ENCODE results near the gene DLL4. TPM values are rescaled to one million over a fixed set of nuclear protein-coding genes. Genes with fewer than 3 reads are reported as not detected.

The DLL4 gene
- total RNA-seq, 1 experiment from 2014 or later = not detected

- no peaks in the 10 kb centered on the region for H3K27me3 ChIP-seq (ENCODE audit: control insufficient read depth, insufficient read depth, low read length)
- DNase-seq = no peak
- H3K36me3 ChIP-seq (replicated peaks; ENCODE audit: control insufficient read depth, insufficient read depth, low read length) = peaks cover 33% of the 10 kb centered on the region
- no peak overlapping the region for H3K4me3 ChIP-seq (ENCODE audit: insufficient read depth, low read depth, low read length)
Observed at GRCh38 chr15:40986820-40987219, 57.7 kb downstream of the DLL4 start.

GRCh38 chr15:40988156-40988555, 59.0 kb downstream of the DLL4 start:
- no peak overlapping the region for H3K4me3 ChIP-seq (ENCODE audit: insufficient read depth, low read depth, low read length)
- H3K36me3 ChIP-seq (replicated peaks; ENCODE audit: control insufficient read depth, insufficient read depth, low read length) = peaks cover 26% of the 10 kb centered on the region
- no peak for DNase-seq

More at GRCh38 chr15:40988156-40988555, 59.0 kb downstream of the DLL4 start:
- no peaks in the 10 kb centered on the region for H3K27me3 ChIP-seq (ENCODE audit: control insufficient read depth, insufficient read depth, low read length)

Other genes starting within 250 kb of the DLL4 start
- gene RAD51, start 234.2 kb upstream of the DLL4 start, total RNA-seq (2014; rRNA removed; shearing (Covaris generic)) = 14.2 and 16.1 TPM in 2 replicates
- 9.6 and 14.2 TPM in 2 replicates for gene RMDN3, start 174.1 kb upstream of the DLL4 start, total RNA-seq (2014; rRNA removed; shearing (Covaris generic))
- gene GCHFR, start 165.3 kb upstream of the DLL4 start, total RNA-seq (2014; rRNA removed; shearing (Covaris generic)) = 58.3 and 60.9 TPM in 2 replicates
- 0.31 and 0.48 TPM in 2 replicates for gene C15orf62, start 159.4 kb upstream of the DLL4 start, total RNA-seq (2014; rRNA removed; shearing (Covaris generic))
- gene ZFYVE19, start 122.3 kb upstream of the DLL4 start, total RNA-seq (2014; rRNA removed; shearing (Covaris generic)) = 25.5 and 30.0 TPM in 2 replicates
- gene DNAJC17, start 121.9 kb upstream of the DLL4 start, total RNA-seq (2014; rRNA removed; shearing (Covaris generic)) = 28.2 and 34.6 TPM in 2 replicates
- not detected in 2 replicates for gene PPP1R14D, start 100.6 kb upstream of the DLL4 start, total RNA-seq (2014; rRNA removed; shearing (Covaris generic))
- 81.1 and 109 TPM in 2 replicates for gene SPINT1, start 85.3 kb upstream of the DLL4 start, total RNA-seq (2014; rRNA removed; shearing (Covaris generic))
- 2.0 and 2.1 TPM in 2 replicates for gene RHOV, start 55.1 kb upstream of the DLL4 start, total RNA-seq (2014; rRNA removed; shearing (Covaris generic))
- gene VPS18, start 34.9 kb upstream of the DLL4 start, total RNA-seq (2014; rRNA removed; shearing (Covaris generic)) = 33.3 and 39.5 TPM in 2 replicates
- 30.1 and 39.7 TPM in 2 replicates for gene CHAC1, start 24.1 kb downstream of the DLL4 start, total RNA-seq (2014; rRNA removed; shearing (Covaris generic))
- 17.1 TPM in 2 replicates for gene INO80, start 186.9 kb downstream of the DLL4 start, total RNA-seq (2014; rRNA removed; shearing (Covaris generic))